ENCODE measurements around the gene C1orf159.
"Not testable (repeated sequence)": the region's sequence is repeated elsewhere in the genome, so short reads cannot be mapped to it uniquely, and the experiment has no call there.

The C1orf159 gene

GRCh38 chr1:1118011-1118875, 2.4 kb upstream of the C1orf159 start:
- DNase-seq (ENCODE audit: low read depth, low spot score) = no peak

- DNase-seq (ENCODE audit: low read depth, low spot score) = no peak
These were observed 1.6 kb upstream of the C1orf159 start for GRCh38 chr1:1117469-1117831.

GRCh38 chr1:1116701-1117468, 996 bp upstream of the C1orf159 start:
- DNase-seq (ENCODE audit: low read depth, low spot score) = no peak

DNA sequence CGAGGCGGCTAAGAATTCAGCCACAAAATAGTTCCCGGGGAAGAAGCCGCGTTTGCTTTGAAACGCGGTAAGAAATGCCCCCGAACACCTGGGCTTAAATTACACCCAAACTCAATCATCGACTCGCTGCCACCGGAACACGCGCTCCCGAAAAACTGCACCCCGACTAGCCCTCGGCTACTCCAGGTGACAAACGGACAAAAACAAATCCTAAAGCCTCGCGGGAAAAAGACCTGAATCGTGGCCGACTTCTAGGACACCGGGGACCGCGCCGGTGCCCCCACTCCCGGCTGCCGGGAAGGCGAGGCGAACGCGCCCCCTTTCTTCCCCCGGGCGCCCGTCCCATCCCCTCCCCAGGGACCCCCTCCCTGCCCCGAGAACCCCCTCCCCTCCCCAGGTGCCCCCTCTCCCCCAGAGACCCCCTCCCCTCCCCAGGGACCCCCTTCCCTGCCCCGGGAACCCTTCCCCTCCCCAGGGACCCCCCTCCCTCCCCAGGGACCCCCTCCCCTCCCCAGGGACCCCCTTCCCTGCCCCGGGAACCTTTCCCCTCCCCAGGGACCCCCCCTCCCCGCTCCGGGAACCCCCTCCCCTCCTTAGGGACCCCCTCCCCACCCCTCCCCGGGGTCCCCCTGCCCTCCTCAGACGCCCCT, 628 bp downstream of the C1orf159 start:
- DNase-seq (ENCODE audit: low read depth, low spot score) = peak; percentile 20

GRCh38 chr1:1114431-1114830, 1.5 kb downstream of the C1orf159 start:
- no peak for DNase-seq (ENCODE audit: low read depth, low spot score)

DNA sequence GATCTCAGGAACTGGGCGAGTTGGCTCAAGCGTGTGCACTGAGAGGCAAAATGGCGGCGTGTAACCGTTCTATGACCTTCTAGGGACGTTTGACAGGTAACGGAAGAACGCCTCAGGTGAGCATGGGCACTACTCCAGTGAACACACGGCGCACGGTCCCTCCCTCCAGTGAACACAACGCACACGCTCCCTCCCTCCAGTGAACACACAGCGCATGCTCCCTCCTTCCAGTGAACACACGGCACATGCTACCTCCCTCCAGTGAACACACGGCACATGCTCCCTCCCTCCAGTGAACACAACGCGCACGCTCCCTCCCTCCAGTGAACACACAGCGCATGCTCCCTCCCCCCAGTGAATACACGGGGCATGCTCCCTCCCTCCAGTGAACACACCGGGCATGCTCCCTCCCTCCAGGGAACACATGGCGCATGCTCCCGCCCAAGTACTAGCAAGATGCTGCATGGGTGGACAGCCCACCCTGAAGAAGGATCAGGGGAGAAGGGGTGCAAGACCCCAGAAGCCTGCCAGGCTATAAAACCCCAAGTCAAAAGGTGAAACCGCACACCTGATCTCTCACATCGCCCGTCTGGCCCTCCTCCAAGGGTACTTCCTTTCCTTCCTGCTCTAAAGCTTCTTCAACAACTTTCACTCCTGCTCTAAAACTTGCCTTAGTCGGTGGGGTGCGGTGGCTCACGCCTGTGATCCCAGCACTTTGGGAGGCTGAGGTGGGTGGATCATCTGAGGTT, 3.5 kb downstream of the C1orf159 start:
- no peak for DNase-seq (ENCODE audit: low read depth, low spot score)

DNA sequence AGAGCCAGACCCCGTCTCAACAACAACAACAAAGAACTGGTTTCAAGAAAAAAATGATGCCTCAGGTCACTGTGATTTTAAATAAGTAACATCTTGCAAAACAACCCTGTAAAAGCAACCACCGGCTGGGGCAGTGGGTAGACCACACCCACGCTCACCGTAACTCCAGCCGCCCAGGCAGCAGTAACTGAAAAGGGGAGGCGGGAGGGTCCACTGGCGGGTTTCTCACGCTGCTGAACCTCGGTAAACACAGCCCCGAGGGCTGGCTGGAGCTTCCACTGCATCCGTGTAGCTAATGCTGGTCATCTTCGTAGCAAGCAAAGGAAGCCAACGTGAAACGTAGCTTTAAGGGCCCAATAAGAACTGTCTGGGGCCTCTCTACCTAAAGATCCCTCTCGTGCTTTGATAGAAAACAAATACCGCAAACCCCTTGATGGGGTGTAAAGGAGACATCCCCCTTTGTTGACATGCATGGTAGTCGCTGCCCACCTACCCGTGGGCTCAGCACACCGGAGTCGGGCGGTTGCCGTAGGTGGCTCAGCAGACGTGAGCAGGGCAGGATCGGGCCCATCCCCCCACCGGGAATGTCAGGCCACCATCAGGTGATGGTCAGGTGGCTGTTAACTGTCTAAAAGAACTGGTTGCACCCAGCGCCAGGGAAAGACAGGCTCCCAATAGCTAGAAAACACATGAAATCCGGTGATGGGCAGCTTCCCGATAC, 4.2 kb downstream of the C1orf159 start:
- no peak for DNase-seq (ENCODE audit: low read depth, low spot score)

- DNase-seq (ENCODE audit: low read depth, low spot score) = no peak
These were observed 5.3 kb downstream of the C1orf159 start for GRCh38 chr1:1110561-1110971.

DNA sequence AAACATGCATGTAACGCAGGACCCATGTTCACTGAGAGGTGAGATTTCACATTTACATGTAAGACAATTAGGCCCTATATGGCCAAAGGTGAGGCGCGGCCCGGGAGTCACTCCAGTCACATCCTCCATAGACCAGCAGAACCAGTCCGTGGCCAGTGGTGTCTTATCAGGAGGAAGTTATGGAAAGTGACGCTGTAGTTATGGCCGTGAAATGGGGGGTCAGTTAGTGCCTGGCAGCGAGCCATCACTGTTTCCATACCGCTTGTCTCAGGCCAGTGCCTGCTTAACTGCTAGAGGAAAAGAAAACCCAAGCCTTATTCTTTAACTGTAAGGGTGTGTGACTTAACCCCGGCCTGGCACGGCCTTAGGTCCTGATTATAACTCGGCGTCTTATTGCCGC, 6.1 kb downstream of the C1orf159 start:
- DNase-seq (ENCODE audit: low read depth, low spot score) = no peak

DNA sequence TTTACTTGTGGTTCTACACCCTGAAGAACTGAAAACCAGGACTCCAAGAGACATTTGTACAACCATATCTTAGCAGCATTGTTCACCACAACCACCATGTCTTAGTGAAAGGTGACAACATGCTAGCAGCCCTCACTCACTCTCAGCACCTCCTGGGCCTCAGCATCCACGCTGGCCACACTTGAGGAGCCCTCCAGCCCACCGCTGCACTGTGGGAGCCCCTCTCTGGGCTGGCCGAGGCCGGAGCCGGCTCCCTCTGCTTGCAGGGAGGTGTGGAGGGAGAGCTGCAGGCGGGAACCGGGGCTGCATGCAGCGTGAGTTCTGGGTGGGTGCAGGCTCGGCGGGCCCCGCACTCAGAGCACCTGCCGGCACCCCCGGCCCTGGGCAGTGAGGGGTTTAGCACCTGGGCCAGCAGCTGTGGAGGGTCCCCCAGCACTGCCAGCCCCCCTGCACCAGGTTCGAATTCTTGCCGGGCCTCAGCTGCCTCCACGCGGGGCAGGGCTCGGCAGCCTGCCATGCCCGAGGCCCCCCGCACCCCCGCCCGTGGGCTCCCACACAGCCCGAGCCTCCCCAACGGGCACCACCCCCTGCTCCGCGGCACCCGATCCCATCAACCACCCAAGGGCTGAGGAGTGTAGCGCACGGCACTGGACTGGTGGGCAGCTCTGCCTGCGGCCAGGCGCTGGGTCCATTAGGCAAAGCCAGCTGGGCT, 9.2 kb downstream of the C1orf159 start:
- no peak for DNase-seq (ENCODE audit: low read depth, low spot score)

DNA sequence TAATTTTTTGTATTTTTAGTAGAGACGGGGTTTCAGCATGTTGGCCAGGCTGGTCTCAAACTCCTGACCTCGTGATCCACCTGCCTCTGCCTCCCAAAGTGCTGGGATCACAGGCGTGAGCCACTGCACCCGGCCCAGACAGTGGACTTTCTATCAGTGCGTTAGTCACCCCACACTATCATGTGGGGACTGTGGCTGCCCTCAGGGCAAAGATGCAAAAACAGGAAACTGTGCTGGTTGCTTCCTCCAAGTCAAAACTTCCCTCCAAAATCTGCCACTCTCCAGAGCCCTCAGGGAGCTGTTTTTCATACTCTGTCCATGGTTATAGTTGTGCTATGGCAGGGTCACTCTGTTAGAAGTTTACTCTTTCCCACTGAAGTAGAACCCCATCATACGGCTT, 11.7 kb downstream of the C1orf159 start:
- not testable (repeated sequence) for DNase-seq (ENCODE audit: low read depth, low spot score)

DNA sequence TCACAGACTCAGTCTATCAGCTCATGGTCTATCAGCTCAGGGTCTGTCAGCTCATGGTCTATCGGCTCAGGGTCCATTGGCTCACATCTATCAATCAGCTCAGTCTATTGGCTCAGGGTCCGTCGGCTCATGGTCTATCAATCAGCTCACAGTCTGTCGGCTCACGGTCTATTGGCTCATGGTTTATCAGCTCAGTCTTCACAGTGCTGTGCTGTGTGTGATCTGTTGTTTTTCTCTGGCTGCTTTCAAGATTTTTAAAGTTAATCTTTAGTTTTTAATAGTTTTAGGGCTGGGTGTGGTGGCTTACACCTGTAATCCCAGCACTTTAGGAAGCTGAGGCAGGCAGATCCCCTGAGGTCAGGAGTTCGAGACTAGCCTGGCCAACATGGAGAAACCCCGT, 14.4 kb downstream of the C1orf159 start:
- DNase-seq (ENCODE audit: low read depth, low spot score) = no peak

- no peak for DNase-seq (ENCODE audit: low read depth, low spot score)
These were observed 15.6 kb downstream of the C1orf159 start for GRCh38 chr1:1100296-1100695.

- DNase-seq (ENCODE audit: low read depth, low spot score) = no peak
These were observed 16.2 kb downstream of the C1orf159 start for GRCh38 chr1:1099506-1100183.

- no peak for DNase-seq (ENCODE audit: low read depth, low spot score)
These were observed 17.0 kb downstream of the C1orf159 start for GRCh38 chr1:1098681-1099421.

DNA sequence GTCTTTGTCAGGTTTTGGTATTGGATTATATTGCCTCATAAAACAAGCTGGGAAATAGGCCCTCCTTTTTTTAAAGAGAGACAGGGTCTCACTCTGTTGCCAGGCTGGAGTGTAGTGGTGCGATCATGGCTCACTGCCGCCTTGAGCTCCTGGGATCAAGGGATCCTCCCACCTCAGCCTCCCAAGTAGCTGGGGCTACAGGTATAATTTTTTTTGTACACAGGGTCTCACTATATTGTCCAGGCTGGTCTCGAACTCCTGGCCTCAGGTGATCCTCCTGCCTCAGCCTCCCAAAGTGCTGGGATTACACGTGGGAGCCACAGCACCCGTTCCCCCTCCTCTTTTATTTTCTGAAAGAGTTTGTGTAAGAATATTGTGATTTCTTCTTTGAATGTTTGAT, 19.8 kb downstream of the C1orf159 start:
- DNase-seq (ENCODE audit: low read depth, low spot score) = not testable (repeated sequence)

GRCh38 chr1:1094981-1095380, 20.9 kb downstream of the C1orf159 start:
- DNase-seq (ENCODE audit: low read depth, low spot score) = no peak

- DNase-seq (ENCODE audit: low read depth, low spot score) = no peak
These were observed 22.3 kb downstream of the C1orf159 start for GRCh38 chr1:1093610-1093943.

- DNase-seq (ENCODE audit: low read depth, low spot score) = no peak
These were observed 22.8 kb downstream of the C1orf159 start for GRCh38 chr1:1092894-1093609.

Data from astrocyte of the hippocampus (primary cell).